Measurements from ENCODE around the gene PTEN. TPM values are rescaled to one million over a fixed set of nuclear protein-coding genes. Genes with fewer than 3 reads are reported as not detected.

The PTEN gene
- total RNA-seq, 4 donors from 2014 or later = 27.9 to 131 (median 68.1) TPM

DNA sequence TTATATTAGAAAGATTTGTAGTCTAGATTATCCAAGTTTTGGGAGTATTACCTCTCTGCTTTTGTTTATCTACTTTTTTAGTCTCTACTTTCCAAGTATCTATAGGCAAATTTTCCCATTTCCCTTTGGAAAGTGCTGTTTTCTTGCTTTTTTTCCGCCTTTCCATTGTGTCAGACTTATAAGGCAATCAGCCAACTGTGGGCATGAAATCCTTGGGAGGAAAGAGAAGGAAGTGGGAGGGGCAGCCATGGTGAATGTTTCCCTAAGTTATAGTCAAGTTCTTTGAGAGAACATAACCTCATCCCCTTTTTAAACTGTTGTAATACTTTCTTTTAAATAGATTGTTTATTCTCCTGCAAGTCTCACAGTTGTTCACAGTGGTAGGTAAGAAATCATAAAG lies 52.6 kb downstream of the PTEN start:
- H3K4me1 ChIP-seq = peaks cover 6 to 50% (median 23%) of the 10 kb centered on the region in 3 donors
- no peak for TF ChIP-seq POLR2A (IDR thresholded peaks at IDR 0.05)
- TF ChIP-seq, protein P1, sequence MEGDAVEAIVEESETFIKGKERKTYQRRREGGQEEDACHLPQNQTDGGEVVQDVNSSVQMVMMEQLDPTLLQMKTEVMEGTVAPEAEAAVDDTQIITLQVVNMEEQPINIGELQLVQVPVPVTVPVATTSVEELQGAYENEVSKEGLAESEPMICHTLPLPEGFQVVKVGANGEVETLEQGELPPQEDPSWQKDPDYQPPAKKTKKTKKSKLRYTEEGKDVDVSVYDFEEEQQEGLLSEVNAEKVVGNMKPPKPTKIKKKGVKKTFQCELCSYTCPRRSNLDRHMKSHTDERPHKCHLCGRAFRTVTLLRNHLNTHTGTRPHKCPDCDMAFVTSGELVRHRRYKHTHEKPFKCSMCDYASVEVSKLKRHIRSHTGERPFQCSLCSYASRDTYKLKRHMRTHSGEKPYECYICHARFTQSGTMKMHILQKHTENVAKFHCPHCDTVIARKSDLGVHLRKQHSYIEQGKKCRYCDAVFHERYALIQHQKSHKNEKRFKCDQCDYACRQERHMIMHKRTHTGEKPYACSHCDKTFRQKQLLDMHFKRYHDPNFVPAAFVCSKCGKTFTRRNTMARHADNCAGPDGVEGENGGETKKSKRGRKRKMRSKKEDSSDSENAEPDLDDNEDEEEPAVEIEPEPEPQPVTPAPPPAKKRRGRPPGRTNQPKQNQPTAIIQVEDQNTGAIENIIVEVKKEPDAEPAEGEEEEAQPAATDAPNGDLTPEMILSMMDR (IDR thresholded peaks at IDR 0.05) = no peak
- WGBS, 2 donors = 44 to 65% methylated on average over 1 of the region's 1 CpG
- H3K27ac ChIP-seq = peak overlapping the region in 2 of 4 donors; percentile 5 to 12
- H3K36me3 ChIP-seq = peaks cover 0 to 37% (median 0%) of the 10 kb centered on the region in 3 donors
- no peaks in the 10 kb centered on the region for H3K27me3 ChIP-seq
- DNase-seq = no peak
- intact Hi-C loops (cut with DNase I) = no loop called here
- peaks cover 0 to 21% (median 10%) of the 10 kb centered on the region in 3 donors for H3K9me3 ChIP-seq
- H3K4me3 ChIP-seq = no peak overlapping the region

DNA sequence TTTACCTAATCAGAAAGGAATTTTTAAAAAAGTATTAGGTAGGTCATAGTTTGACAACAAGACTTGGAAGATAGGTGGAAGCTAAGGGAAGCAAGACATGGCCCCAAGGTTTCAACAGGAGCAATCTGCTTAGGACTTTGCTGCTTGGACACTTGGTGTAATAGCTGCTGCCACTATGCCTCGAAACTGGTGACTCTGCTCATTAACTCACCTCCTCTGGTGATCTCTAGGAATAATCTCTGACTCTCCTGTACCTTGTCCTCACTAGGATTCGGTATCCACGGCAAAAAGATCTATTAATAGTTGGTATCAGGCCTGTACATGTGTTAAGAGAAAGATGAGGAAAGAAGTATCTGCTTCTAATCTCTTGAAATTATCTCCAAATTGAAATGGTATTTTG lies 53.1 kb downstream of the PTEN start:
- WGBS, 2 donors = 46 to 58% methylated on average over 3 of the region's 3 CpGs
- TF ChIP-seq, protein P1 (IDR thresholded peaks at IDR 0.05) = no peak
- no peak for TF ChIP-seq POLR2A (IDR thresholded peaks at IDR 0.05)
- H3K4me3 ChIP-seq = no peak overlapping the region
- peak overlapping the region in 1 of 4 donors; percentile 12 for H3K27ac ChIP-seq
- H3K9me3 ChIP-seq = peaks cover 0 to 21% (median 10%) of the 10 kb centered on the region in 3 donors
- peaks cover 6 to 55% (median 23%) of the 10 kb centered on the region in 3 donors for H3K4me1 ChIP-seq
- no peak for DNase-seq
- peaks cover 0 to 37% (median 0%) of the 10 kb centered on the region in 3 donors for H3K36me3 ChIP-seq
- intact Hi-C loops (cut with DNase I) = no loop called here
- H3K27me3 ChIP-seq = no peaks in the 10 kb centered on the region

DNA sequence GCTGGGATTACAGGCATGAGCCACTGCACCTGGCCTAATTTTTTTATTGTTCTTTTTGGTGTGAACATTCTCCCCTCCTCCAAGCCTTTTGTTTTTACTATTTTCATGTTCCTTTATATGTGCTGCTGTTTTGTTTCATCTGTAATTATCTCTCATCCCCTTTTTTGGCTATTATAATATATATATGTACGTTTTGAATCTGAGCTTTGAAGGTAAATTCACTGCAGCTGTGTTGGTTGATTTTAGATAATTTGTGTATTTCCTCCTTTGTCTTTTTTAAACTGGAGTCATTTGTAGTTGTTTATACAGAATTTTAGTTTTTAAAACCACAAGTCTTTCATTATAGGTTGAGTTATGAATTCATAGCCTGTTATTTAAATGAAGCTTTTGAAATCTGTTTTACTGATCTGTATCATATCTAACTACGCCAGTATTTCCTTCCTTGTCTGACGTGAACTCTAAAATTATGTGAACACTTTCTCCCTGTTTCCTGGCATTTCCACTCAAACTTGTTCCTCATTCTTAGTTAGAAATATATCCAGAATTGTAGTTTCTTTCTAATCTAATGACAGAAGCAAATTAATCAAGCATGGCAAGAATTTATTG lies 54.9 kb downstream of the PTEN start:
- Histone ChIP-seq H3K4me1 (peaks cover 6 to 59% (median 26%) of the 10 kb centered on the region in 3 donors), H3K27me3 (no peaks in the 10 kb centered on the region), H3K27ac (peak overlapping the region in 1 of 4 donors; percentile 4), H3K36me3 (peaks cover 0 to 20% (median 0%) of the 10 kb centered on the region in 3 donors), H3K9me3 (peaks cover 0 to 8% (median 4%) of the 10 kb centered on the region in 3 donors), H3K4me3 (no peak overlapping the region)
- DNase-seq = no peak
- intact Hi-C loops (cut with DNase I) = no loop called here
- TF ChIP-seq POLR2A (IDR thresholded peaks at IDR 0.05) = no peak
- TF ChIP-seq, protein P1 (IDR thresholded peaks at IDR 0.05) = no peak
- 41 to 42% methylated on average over 3 of the region's 3 CpGs for WGBS, 2 donors

DNA sequence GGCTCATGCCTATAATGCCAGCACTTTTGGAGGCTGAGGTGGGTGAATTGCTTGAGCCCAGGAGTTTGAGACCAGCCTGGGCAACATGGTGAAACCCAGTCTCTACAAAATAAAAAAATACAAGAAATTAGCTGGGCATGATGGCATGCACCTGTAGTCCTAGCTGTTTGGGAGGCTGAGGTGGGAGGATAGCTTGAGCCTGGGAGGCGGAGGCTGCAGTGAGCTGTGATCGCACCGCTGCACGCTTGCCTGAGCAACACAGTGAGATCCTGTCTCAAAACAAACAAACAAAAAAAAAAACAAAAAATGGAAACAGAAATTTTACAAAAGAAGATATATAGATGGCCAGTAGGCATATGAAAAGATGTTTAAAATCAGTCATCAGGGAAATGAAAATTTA lies 57.1 kb downstream of the PTEN start:
- no peak for DNase-seq
- Histone ChIP-seq H3K36me3 (peaks cover 0 to 6% (median 0%) of the 10 kb centered on the region in 3 donors), H3K4me3 (no peak overlapping the region), H3K27ac (no peak overlapping the region), H3K4me1 (peaks cover 6 to 70% (median 23%) of the 10 kb centered on the region in 3 donors), H3K27me3 (no peaks in the 10 kb centered on the region), H3K9me3 (no peaks in the 10 kb centered on the region)
- intact Hi-C loops (cut with DNase I) = no loop called here
- 95 to 96% methylated on average over 4 of the region's 4 CpGs for WGBS, 2 donors
- TF ChIP-seq POLR2A (IDR thresholded peaks at IDR 0.05) = no peak
- TF ChIP-seq, protein P1 (IDR thresholded peaks at IDR 0.05) = no peak

DNA sequence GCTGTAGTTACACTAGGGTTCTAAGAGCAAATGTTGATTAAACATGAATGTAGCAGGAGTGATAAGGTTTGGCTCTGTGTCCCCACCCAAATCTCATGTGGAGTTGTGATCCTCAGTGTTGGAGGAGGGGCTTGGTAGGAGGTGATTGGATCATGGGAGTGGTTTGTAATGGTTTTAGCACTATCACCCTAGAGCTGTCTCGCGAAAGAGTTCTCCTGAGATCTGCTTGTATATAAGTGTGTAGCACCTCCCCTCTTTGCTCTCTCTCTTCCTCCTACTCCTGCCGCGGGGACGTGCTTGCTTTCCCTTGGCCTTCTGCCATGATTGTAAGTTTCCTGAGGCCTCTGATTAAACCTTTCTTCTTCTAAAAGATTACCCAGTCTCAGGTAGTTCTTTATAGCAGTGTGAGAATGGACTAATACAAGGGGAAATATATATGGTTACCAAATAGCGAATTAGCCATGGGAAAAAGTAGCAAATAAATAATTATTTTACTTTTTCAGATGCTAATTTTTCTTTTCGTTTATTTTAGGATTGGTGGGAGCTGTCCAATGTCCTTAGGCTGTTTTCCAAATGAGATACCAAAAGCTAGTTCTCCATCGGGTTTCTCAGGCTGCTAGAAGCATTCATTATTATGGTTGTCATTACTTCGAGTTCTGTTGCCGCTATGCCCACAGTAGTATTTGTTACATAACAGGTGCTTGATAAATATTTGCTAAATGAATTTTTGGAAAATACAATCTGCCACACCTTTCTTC lies 58.7 kb downstream of the PTEN start:
- intact Hi-C loops (cut with DNase I) = no loop called here
- 74 to 75% methylated on average over 10 of the region's 10 CpGs for WGBS, 2 donors
- Histone ChIP-seq H3K27me3 (no peaks in the 10 kb centered on the region), H3K27ac (no peak overlapping the region), H3K4me3 (no peak overlapping the region), H3K9me3 (no peaks in the 10 kb centered on the region), H3K4me1 (peaks cover 6 to 62% (median 14%) of the 10 kb centered on the region in 3 donors), H3K36me3 (peaks cover 0 to 19% (median 0%) of the 10 kb centered on the region in 3 donors)
- TF ChIP-seq POLR2A (IDR thresholded peaks at IDR 0.05) = no peak
- TF ChIP-seq, protein P1 (IDR thresholded peaks at IDR 0.05) = no peak
- DNase-seq = no peak

Measured in esophagus squamous epithelium (tissue), 5 donors.